GM12878 (cell line): ENCODE data around the gene CARD11. TPM values are rescaled to one million over a fixed set of nuclear protein-coding genes. Genes with fewer than 3 reads are reported as not detected.

Source experiments
- ATAC-seq: fragments of 200-7000 bp; cut with Tn5 transposase; 3 replicates; pipeline ENCODE4 v1.9.1; 2020; ENCODE audit warnings: mild to moderate bottlenecking, moderate library complexity
- BruUV-seq: library from RNA; stranded (reverse); fragments of 400-500 nt; replicated peaks from 2 replicates; lab custom pipeline; 2021; lab: Mats Ljungman, UMichigan
- CTCF ChIA-PET: fragments of 300-600 bp; sonication (Branson Sonifier 250); formaldehyde crosslinking; extraction: SDS; loops from one replicate; lab custom pipeline; 2021; ENCODE audit warnings: inconsistent platforms; lab: Yijun Ruan, JAX
- POLR2A ChIA-PET: fragments of 350-600 bp; formaldehyde crosslinking; extraction: SDS; loops from one replicate; lab custom pipeline; 2021; ENCODE audit warnings: inconsistent platforms; lab: Charles Lee
- RAD21 ChIA-PET: fragments of 300-600 bp; sonication (Branson Sonifier 250); formaldehyde crosslinking; loops from one replicate; lab custom pipeline; 2023; ENCODE audit warnings: antibody characterized with exemption; ENCODE audit not compliant: unreplicated experiment; lab: Charles Lee
- SMC1A ChIA-PET: fragments of 300-600 bp; sonication (Branson Sonifier 250); formaldehyde crosslinking; loops from one replicate; lab custom pipeline; 2023; ENCODE audit not compliant: unreplicated experiment, uncharacterized antibody; lab: Charles Lee
- DNase-seq: peaks from one replicate; pipeline ENCODE4 v3.0.0-alpha.2; 2011; ENCODE audit warnings: low read depth, low spot score
- FAIRE-seq: peaks from 3 replicates; lab custom pipeline; 2011; peaks lifted over from hg19 to GRCh38; lab: Jason Lieb, UNC
- H2AFZ ChIP-seq: 2 replicates; pipeline ENCODE4 v1.6.0; 2011; ENCODE audit warnings: low read depth, low read length, control low read depth; ENCODE audit not compliant: control insufficient read depth
- H3K27ac ChIP-seq: 2 replicates; pipeline ENCODE4 v1.5.1; 2011; ENCODE audit warnings: control low read depth; ENCODE audit not compliant: control insufficient read depth, insufficient read depth
- H3K27me3 ChIP-seq, 2 experiments: replicated peaks in 1 of 2; 2 replicates each; pipeline versions ENCODE4 v1.6.0 to v1.6.1; 2011; ENCODE audit warnings: low read length in 1 of 2; ENCODE audit not compliant: control insufficient read depth in 2 of 2, insufficient read depth in 2 of 2
- H3K36me3 ChIP-seq, 2 experiments: 2 replicates each; pipeline ENCODE4 v1.5.1; 2011; ENCODE audit warnings: low read length in 1 of 2; ENCODE audit not compliant: control insufficient read depth in 2 of 2, insufficient read depth in 2 of 2
- H3K4me1 ChIP-seq: 2 replicates; pipeline ENCODE4 v1.6.1; 2011; ENCODE audit warnings: mild to moderate bottlenecking, low read length, moderate library complexity, mixed read lengths; ENCODE audit not compliant: control insufficient read depth, insufficient read depth
- H3K4me2 ChIP-seq: 2 replicates; pipeline ENCODE4 v1.6.0; 2011; ENCODE audit warnings: control low read depth; ENCODE audit not compliant: control insufficient read depth, insufficient read depth
- H3K4me3 ChIP-seq: fragments of 200-600 bp; sonication (generic); 2 replicates; pipeline ENCODE4 v1.5.1; 2016
- H3K79me2 ChIP-seq: 2 replicates; pipeline ENCODE4 v1.6.0; 2011; ENCODE audit warnings: low read length; ENCODE audit not compliant: control insufficient read depth, insufficient read depth
- H3K9ac ChIP-seq: 2 replicates; pipeline ENCODE4 v1.8.0; 2011; ENCODE audit warnings: low read length, control low read depth, mixed read lengths; ENCODE audit not compliant: control insufficient read depth, insufficient read depth
- H3K9me3 ChIP-seq: replicated peaks from 3 replicates; pipeline ENCODE4 v1.5.1; 2011; ENCODE audit warnings: mild to moderate bottlenecking, low read length; ENCODE audit not compliant: control insufficient read depth, insufficient read depth
- H4K20me1 ChIP-seq: 2 replicates; pipeline ENCODE4 v1.6.0; 2011; ENCODE audit not compliant: control insufficient read depth, insufficient read depth
- BACH1 ChIP-seq: fragments of 450-650 bp; IDR thresholded peaks from 2 replicates; pipeline ENCODE4 v1.6.1; 2017; ENCODE audit warnings: mild to moderate bottlenecking, borderline replicate concordance
- BCL3 ChIP-seq: IDR thresholded peaks from 2 replicates; pipeline ENCODE4 v1.6.1; 2011; ENCODE audit warnings: borderline replicate concordance, low read depth, mild to moderate bottlenecking, moderate library complexity, low read length; ENCODE audit not compliant: insufficient read depth, poor library complexity, severe bottlenecking
- BMI1 ChIP-seq: fragments of 450-650 bp; IDR thresholded peaks from 2 replicates; pipeline ENCODE4 v1.6.1; 2016; ENCODE audit warnings: mild to moderate bottlenecking, moderate library complexity, borderline replicate concordance
- DPF2 ChIP-seq: fragments of 450-650 bp; IDR thresholded peaks from 2 replicates; pipeline ENCODE4 v1.6.1; 2017; ENCODE audit warnings: mild to moderate bottlenecking
- E2F4 ChIP-seq: IDR thresholded peaks from 2 replicates; pipeline ENCODE4 v1.6.1; 2012; ENCODE audit warnings: low read depth, low read length, improper control_type of control experiment
- EZH2 ChIP-seq: IDR thresholded peaks from 2 replicates; pipeline ENCODE4 v1.6.1; 2012; ENCODE audit warnings: low read depth, mild to moderate bottlenecking, control low read depth, inconsistent platforms, low read length, borderline replicate concordance; ENCODE audit not compliant: control insufficient read depth
- GABPA ChIP-seq: IDR thresholded peaks from 2 replicates; pipeline ENCODE4 v1.6.1; 2014; ENCODE audit warnings: antibody characterized with exemption, low read depth, mild to moderate bottlenecking, inconsistent platforms
- HDAC2 ChIP-seq: fragments of 200-600 bp; sonication (generic); IDR thresholded peaks from 2 replicates; pipeline ENCODE4 v1.6.1; 2017
- PKNOX1 ChIP-seq: fragments of 450-650 bp; IDR thresholded peaks from 2 replicates; pipeline ENCODE4 v1.6.1; 2016; ENCODE audit warnings: mild to moderate bottlenecking
- POLR2AphosphoS5 ChIP-seq: IDR thresholded peaks from 2 replicates; pipeline ENCODE4 v1.6.1; 2011; ENCODE audit warnings: mild to moderate bottlenecking, low read length, inconsistent platforms
- POU2F2 ChIP-seq: IDR thresholded peaks from 3 replicates; pipeline ENCODE4 v1.6.1; 2011; ENCODE audit warnings: low read depth, mild to moderate bottlenecking, low read length, borderline replicate concordance
- RAD51 ChIP-seq: fragments of 450-650 bp; IDR thresholded peaks from 2 replicates; pipeline ENCODE4 v1.6.1; 2016; ENCODE audit warnings: moderate library complexity, mild to moderate bottlenecking, inconsistent platforms
- RELA ChIP-seq: fragments of 450-650 bp; IDR thresholded peaks from 2 replicates; pipeline ENCODE4 v1.8.0; 2014; ENCODE audit warnings: borderline replicate concordance; ENCODE audit not compliant: partially characterized antibody
- SMARCA5 ChIP-seq: fragments of 450-650 bp; IDR thresholded peaks from 2 replicates; pipeline ENCODE4 v1.6.1; 2017; ENCODE audit warnings: mild to moderate bottlenecking
- ZZZ3 ChIP-seq: IDR thresholded peaks from 2 replicates; pipeline ENCODE4 v1.6.1; 2011; ENCODE audit warnings: low read depth; ENCODE audit not compliant: control insufficient read depth, insufficient read length
- WGBS: methylation state at CpG from one replicate; pipeline ENCODE4 v1.1.6; 2016; ENCODE audit warnings: low lambda C conversion rate; ENCODE audit not compliant: insufficient replicate concordance, insufficient coverage; ENCODE audit errors: missing lambda C conversion rate; 5-methylcytosine and 5-hydroxymethylcytosine counted together
- in situ Hi-C: fragments of 300-500 bp; cut with MboI; formaldehyde crosslinking; loops from 9 replicates; pipeline ENCODE4 v1.14.3; 2018; ENCODE audit warnings: mixed read lengths
- intact Hi-C: fragments of 100-400 bp; cut with micrococcal nuclease; formaldehyde crosslinking; loops from one replicate; pipeline ENCODE4 v1.14.2; 2022; ENCODE audit not compliant: unreplicated experiment
- polyA plus RNA-seq, 11 experiments: library from polyadenylated mRNA; depleted of rRNA in 4 of 11; unstranded in 6 of 11; stranded (reverse) in 5 of 11; fragments of >200 nt; fragmentation: Nextera tagmentation in 4 of 11; fragmentation: Illumina TruSeq in 1 of 11; extraction: Ambion mirVana in 4 of 11; extraction: Trizol in 1 of 11; gene quantifications; 1 replicate in 1 of 11; 2 replicates in 10 of 11; pipeline versions ENCODE4 v1.2.1 to v1.2.3, GENCODE V29; 2011 to 2016; ENCODE audit warnings: inconsistent platforms in 2 of 11, missing spikeins in 2 of 11, low read depth in 1 of 11
- total RNA-seq, 4 experiments: library from RNA; depleted of rRNA in 3 of 4; stranded (reverse); fragments of >200 nt in 3 of 4; fragmentation: Illumina TruSeq in 1 of 4; extraction: Trizol in 1 of 4; gene quantifications; 2 replicates each; pipeline versions ENCODE4 v1.2.1 to v1.2.3, GENCODE V29; 2013 to 2021
- TF ChIP-seq, protein P1 (sequence below): fragments of 450-650 bp; formaldehyde crosslinking; IDR thresholded peaks from 2 replicates; pipeline ENCODE4 v1.4.0; 2022; ENCODE audit warnings: mild to moderate bottlenecking, moderate library complexity

Gene CARD11
- total and polyA plus RNA-seq, 10 of the 15 experiments (the other 5 are each of a cell fraction or from before 2014, with no cell fraction given) = 0.27 to 72.0 (median 28.4) TPM

DNA sequence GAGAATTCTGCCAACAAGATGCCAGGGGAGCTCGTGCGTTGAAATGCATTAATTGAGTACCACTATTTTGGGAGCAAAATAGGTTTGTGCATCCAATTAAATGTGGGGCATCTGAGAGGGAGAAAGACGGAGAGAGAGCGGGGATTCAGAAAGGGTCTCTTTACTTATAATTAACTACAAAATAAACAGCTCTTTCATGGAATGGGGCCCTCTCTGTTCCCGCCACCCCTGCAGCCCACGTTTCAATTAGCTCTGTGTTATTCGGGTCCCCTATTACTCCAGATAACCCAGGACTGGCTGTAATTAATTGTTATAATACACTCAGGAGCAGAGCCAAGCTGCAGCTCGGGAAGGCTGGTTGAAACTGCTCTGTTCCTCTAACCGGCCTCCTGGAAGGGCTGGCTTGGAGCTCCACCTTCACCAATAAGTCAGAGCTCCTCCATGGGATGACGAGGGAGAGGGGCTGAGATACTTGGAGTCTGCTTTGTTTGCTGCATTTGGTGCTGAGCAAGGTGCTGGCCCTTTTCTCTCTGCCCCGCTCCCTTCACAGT is 67.8 kb downstream of the CARD11 start:
- ChIA-PET CTCF (interaction anchor here (1.0 kb wide), 1 partner anchor 225 kb away, joined by 3 read pairs; no protein-coding TSS in a partner anchor), SMC1A (interaction anchor here (0.6 to 4.5 kb wide), 4 partner anchors 12 to 91 kb away, joined by 3 to 22 read pairs (median 3); no protein-coding TSS in a partner anchor), POLR2A (no interaction called here), RAD21 (interaction anchor here (1.2 kb wide), 1 partner anchor 80 kb away, joined by 3 read pairs; no protein-coding TSS in a partner anchor)
- no TSS peak for BruUV-seq
- FAIRE-seq (no peak), ATAC-seq (no peak), DNase-seq (no peak)
- WGBS = 94% methylated on average over 11 of the region's 11 CpGs
- Histone ChIP-seq H3K27ac (no peak overlapping the region), H2AFZ (no peak overlapping the region), H3K4me2 (no peak overlapping the region), H3K9ac (no peak overlapping the region), H3K4me3 (no peak overlapping the region), H4K20me1 (no peaks in the 10 kb centered on the region), H3K27me3 (no peaks in the 10 kb centered on the region), H3K4me1 (peaks cover 53% of the 10 kb centered on the region), H3K79me2 (peaks cover 11% of the 10 kb centered on the region), H3K9me3 (no peaks in the 10 kb centered on the region), H3K36me3 (peaks cover 2% of the 10 kb centered on the region in 2 experiments; a peak in 3 of 4 replicates)
- intact Hi-C loops (no loop called here), in situ Hi-C loops (no loop called here)
- TF ChIP-seq SMARCA5 (no peak), RAD51 (no peak), BMI1 (no peak), EZH2 (no peak), BACH1 (no peak), RELA (no peak), POLR2AphosphoS5 (no peak), ZZZ3 (no peak), GABPA (no peak), DPF2 (no peak), E2F4 (no peak), BCL3 (no peak), PKNOX1 (no peak), HDAC2 (no peak), POU2F2 (no peak)
- TF ChIP-seq, protein P1, sequence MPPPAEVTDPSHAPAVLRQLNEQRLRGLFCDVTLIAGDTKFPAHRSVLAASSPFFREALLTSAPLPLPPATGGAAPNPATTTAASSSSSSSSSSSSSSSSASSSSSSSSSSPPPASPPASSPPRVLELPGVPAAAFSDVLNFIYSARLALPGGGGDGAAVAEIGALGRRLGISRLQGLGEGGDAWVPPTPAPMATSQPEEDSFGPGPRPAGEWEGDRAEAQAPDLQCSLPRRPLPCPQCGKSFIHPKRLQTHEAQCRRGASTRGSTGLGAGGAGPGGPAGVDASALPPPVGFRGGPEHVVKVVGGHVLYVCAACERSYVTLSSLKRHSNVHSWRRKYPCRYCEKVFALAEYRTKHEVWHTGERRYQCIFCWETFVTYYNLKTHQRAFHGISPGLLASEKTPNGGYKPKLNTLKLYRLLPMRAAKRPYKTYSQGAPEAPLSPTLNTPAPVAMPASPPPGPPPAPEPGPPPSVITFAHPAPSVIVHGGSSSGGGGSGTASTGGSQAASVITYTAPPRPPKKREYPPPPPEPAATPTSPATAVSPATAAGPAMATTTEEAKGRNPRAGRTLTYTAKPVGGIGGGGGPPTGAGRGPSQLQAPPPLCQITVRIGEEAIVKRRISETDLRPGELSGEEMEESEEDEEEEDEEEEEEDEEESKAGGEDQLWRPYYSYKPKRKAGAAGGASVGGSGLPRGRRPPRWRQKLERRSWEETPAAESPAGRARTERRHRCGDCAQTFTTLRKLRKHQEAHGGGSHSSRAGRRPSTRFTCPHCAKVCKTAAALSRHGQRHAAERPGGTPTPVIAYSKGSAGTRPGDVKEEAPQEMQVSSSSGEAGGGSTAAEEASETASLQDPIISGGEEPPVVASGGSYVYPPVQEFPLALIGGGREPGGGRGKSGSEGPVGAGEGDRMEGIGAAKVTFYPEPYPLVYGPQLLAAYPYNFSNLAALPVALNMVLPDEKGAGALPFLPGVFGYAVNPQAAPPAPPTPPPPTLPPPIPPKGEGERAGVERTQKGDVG (CRISPR knock-in tag) = no peak
